ENCODE measurements around the gene MYL7.

Gene MYL7

GRCh38 chr7:44141221-44141850 lies at the start of gene MYL7:
MYL7 (minus strand) TSS chr7:44141332; CDS start chr7:44141305, 27 bp downstream.
- Histone ChIP-seq H3K27me3 (peaks cover 49% of the 10 kb centered on the region), H3K27ac (no peak within 1 kb of the TSS), H3K4me1 (ENCODE audit: control insufficient read depth in 1 of 2, insufficient read depth in 1 of 2, low read depth in 1 of 2, low read length in 1 of 2) (peaks cover 3 to 9% of the 10 kb centered on the region in 2 experiments), H3K4me3 (ENCODE audit: low read depth in 1 of 2, low read length in 1 of 2) (no peak within 1 kb of the TSS), H3K36me3 (no peaks in the 10 kb centered on the region), H3K9me3 (no peaks in the 10 kb centered on the region)
- no peak for TF ChIP-seq CTCF (IDR thresholded peaks at IDR 0.05)

- H3K27me3 ChIP-seq = peaks cover 24% of the 10 kb centered on the region
- H3K36me3 ChIP-seq = no peaks in the 10 kb centered on the region
- H3K4me1 ChIP-seq (ENCODE audit: control insufficient read depth in 1 of 2, insufficient read depth in 1 of 2, low read depth in 1 of 2, low read length in 1 of 2) = no peaks in the 10 kb centered on the region
- H3K9me3 ChIP-seq = no peaks in the 10 kb centered on the region
- TF ChIP-seq CTCF (IDR thresholded peaks at IDR 0.05) = no peak
- H3K27ac ChIP-seq = no peak overlapping the region
- no peak overlapping the region for H3K4me3 ChIP-seq (ENCODE audit: low read depth in 1 of 2, low read length in 1 of 2)
Observed at GRCh38 chr7:44189993-44190872, 49.1 kb upstream of the MYL7 start.

- no peak for TF ChIP-seq CTCF (IDR thresholded peaks at IDR 0.05)
- Histone ChIP-seq H3K27ac (no peak within 1 kb of the TSS), H3K4me1 (ENCODE audit: control insufficient read depth in 1 of 2, insufficient read depth in 1 of 2, low read depth in 1 of 2, low read length in 1 of 2) (no peaks in the 10 kb centered on the region), H3K4me3 (ENCODE audit: low read depth in 1 of 2, low read length in 1 of 2) (no peak within 1 kb of the TSS), H3K9me3 (no peaks in the 10 kb centered on the region), H3K27me3 (peaks cover 24% of the 10 kb centered on the region), H3K36me3 (no peaks in the 10 kb centered on the region)
Observed at GRCh38 chr7:44189286-44189992, 48.3 kb upstream of the MYL7 start, which contains the start of gene GCK. GCK (minus strand) TSS chr7:44189439; CDS start chr7:44188953, 486 bp downstream.

GRCh38 chr7:44188480-44189225 lies 47.5 kb upstream of the MYL7 start:
- Histone ChIP-seq H3K27me3 (peaks cover 24% of the 10 kb centered on the region), H3K9me3 (no peaks in the 10 kb centered on the region), H3K4me3 (ENCODE audit: low read depth in 1 of 2, low read length in 1 of 2) (no peak overlapping the region), H3K4me1 (ENCODE audit: control insufficient read depth in 1 of 2, insufficient read depth in 1 of 2, low read depth in 1 of 2, low read length in 1 of 2) (no peaks in the 10 kb centered on the region), H3K27ac (no peak overlapping the region), H3K36me3 (no peaks in the 10 kb centered on the region)
- TF ChIP-seq CTCF (IDR thresholded peaks at IDR 0.05) = no peak

Data from neutrophil (primary cell).